ENCODE results near the gene CLEC4C.

GRCh38 chr12:7723926-7724325 is 23.2 kb downstream of the CLEC4C start:
- TF ChIP-seq NKRF (conservative IDR thresholded peaks at IDR 0.05) (no peak), MTA3 (IDR thresholded peaks at IDR 0.05; ENCODE audit: borderline replicate concordance, low read length) (no peak), ZNF217 (IDR thresholded peaks at IDR 0.05) (no peak), E4F1 (IDR thresholded peaks at IDR 0.05; ENCODE audit: borderline replicate concordance, partially characterized antibody) (no peak)
- TF ChIP-seq, protein P1, sequence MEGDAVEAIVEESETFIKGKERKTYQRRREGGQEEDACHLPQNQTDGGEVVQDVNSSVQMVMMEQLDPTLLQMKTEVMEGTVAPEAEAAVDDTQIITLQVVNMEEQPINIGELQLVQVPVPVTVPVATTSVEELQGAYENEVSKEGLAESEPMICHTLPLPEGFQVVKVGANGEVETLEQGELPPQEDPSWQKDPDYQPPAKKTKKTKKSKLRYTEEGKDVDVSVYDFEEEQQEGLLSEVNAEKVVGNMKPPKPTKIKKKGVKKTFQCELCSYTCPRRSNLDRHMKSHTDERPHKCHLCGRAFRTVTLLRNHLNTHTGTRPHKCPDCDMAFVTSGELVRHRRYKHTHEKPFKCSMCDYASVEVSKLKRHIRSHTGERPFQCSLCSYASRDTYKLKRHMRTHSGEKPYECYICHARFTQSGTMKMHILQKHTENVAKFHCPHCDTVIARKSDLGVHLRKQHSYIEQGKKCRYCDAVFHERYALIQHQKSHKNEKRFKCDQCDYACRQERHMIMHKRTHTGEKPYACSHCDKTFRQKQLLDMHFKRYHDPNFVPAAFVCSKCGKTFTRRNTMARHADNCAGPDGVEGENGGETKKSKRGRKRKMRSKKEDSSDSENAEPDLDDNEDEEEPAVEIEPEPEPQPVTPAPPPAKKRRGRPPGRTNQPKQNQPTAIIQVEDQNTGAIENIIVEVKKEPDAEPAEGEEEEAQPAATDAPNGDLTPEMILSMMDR (IDR thresholded peaks at IDR 0.05 in 2 of 3, conservative IDR thresholded peaks at IDR 0.05 in 1 of 3; ENCODE audit: control insufficient read depth in 2 of 3, extremely low read depth in 1 of 3, insufficient read depth in 1 of 3, low read depth in 3 of 3, low read length in 3 of 3): no peak
- TF ChIP-seq, protein P2, sequence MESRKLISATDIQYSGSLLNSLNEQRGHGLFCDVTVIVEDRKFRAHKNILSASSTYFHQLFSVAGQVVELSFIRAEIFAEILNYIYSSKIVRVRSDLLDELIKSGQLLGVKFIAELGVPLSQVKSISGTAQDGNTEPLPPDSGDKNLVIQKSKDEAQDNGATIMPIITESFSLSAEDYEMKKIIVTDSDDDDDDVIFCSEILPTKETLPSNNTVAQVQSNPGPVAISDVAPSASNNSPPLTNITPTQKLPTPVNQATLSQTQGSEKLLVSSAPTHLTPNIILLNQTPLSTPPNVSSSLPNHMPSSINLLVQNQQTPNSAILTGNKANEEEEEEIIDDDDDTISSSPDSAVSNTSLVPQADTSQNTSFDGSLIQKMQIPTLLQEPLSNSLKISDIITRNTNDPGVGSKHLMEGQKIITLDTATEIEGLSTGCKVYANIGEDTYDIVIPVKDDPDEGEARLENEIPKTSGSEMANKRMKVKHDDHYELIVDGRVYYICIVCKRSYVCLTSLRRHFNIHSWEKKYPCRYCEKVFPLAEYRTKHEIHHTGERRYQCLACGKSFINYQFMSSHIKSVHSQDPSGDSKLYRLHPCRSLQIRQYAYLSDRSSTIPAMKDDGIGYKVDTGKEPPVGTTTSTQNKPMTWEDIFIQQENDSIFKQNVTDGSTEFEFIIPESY (IDR thresholded peaks at IDR 0.05): no peak
